Non-pigmented ciliary epithelial cell (primary cell): Measurements from ENCODE around the gene ITLN1.
"Not testable (repeated sequence)": the region's sequence is repeated elsewhere in the genome, so short reads cannot be mapped to it uniquely, and the experiment has no call there.

Source experiments
- DNase-seq: peaks from one replicate; pipeline ENCODE4 v3.0.0-alpha.2; 2010; ENCODE audit warnings: low read depth

Gene ITLN1

GRCh38 chr1:160885042-160885441 lies at the start of gene ITLN1:
TSS of gene ITLN1 (minus strand) at chr1:160885180. CDS start at chr1:160884877, 303 bp downstream.
- DNase-seq: no peak

- DNase-seq: not testable (repeated sequence)
These were observed 48.3 kb upstream of the ITLN1 start for GRCh38 chr1:160933305-160933704.

GRCh38 chr1:160925652-160926244 lies 40.8 kb upstream of the ITLN1 start:
- no peak for DNase-seq

GRCh38 chr1:160924791-160925651 lies 40.0 kb upstream of the ITLN1 start:
- DNase-seq: no peak

- DNase-seq: no peak
These were observed 31.7 kb upstream of the ITLN1 start for GRCh38 chr1:160916666-160917065.

GRCh38 chr1:160913229-160913628 lies 28.2 kb upstream of the ITLN1 start:
- DNase-seq: not testable (repeated sequence)

- no peak for DNase-seq
These were observed 26.9 kb upstream of the ITLN1 start for GRCh38 chr1:160911925-160912324.

- DNase-seq: peak; percentile 1
These were observed 26.5 kb upstream of the ITLN1 start for GRCh38 chr1:160911441-160911840.

- no peak for DNase-seq
These were observed 25.3 kb upstream of the ITLN1 start for GRCh38 chr1:160910170-160910750.

- no peak for DNase-seq
These were observed 23.0 kb upstream of the ITLN1 start for GRCh38 chr1:160907976-160908375.

- DNase-seq: no peak
These were observed 20.6 kb upstream of the ITLN1 start for GRCh38 chr1:160905617-160905989.

- DNase-seq: no peak
These were observed 20.0 kb upstream of the ITLN1 start for GRCh38 chr1:160904783-160905616.

GRCh38 chr1:160902251-160902650 lies 17.3 kb upstream of the ITLN1 start:
- DNase-seq: not testable (repeated sequence)

- DNase-seq: no peak
These were observed 16.8 kb upstream of the ITLN1 start for GRCh38 chr1:160901768-160902167.

- not testable (repeated sequence) for DNase-seq
These were observed 15.7 kb upstream of the ITLN1 start for GRCh38 chr1:160900683-160901082.

- not testable (repeated sequence) for DNase-seq
These were observed 9.6 kb upstream of the ITLN1 start for GRCh38 chr1:160894368-160895135.

- no peak for DNase-seq
These were observed 6.5 kb upstream of the ITLN1 start for GRCh38 chr1:160891474-160891873.

GRCh38 chr1:160888926-160889325 lies 3.9 kb upstream of the ITLN1 start:
- no peak for DNase-seq

- no peak for DNase-seq
These were observed 2.1 kb upstream of the ITLN1 start for GRCh38 chr1:160887071-160887470.

- no peak for DNase-seq
These were observed 401 bp downstream of the ITLN1 start for GRCh38 chr1:160884579-160884978.
